COLO829 (cell line): ENCODE data around the gene CBFA2T2.
"Not testable (repeated sequence)": the region's sequence is repeated elsewhere in the genome, so short reads cannot be mapped to it uniquely, and the experiment has no call there.

ENCODE experiments used
- DNase-seq: peaks from one replicate; pipeline ENCODE4 v3.0.0; 2012; ENCODE audit warnings: low spot score

Gene CBFA2T2

GRCh38 chr20:33490023-33490933 lies at the start of gene CBFA2T2:
Gene CBFA2T2 (plus strand): TSS chr20:33490096. CDS start chr20:33490268, 172 bp downstream.
- peak; percentile 50 for DNase-seq

- not testable (repeated sequence) for DNase-seq
These were observed 49.3 kb upstream of the CBFA2T2 start for GRCh38 chr20:33440562-33440961.

GRCh38 chr20:33441142-33441955 lies 48.5 kb upstream of the CBFA2T2 start:
- no peak for DNase-seq

- no peak for DNase-seq
These were observed 47.5 kb upstream of the CBFA2T2 start for GRCh38 chr20:33442136-33443005.

- DNase-seq = no peak
These were observed 46.8 kb upstream of the CBFA2T2 start for GRCh38 chr20:33443006-33443511.

GRCh38 chr20:33443512-33444239 lies 46.2 kb upstream of the CBFA2T2 start, which contains the start of gene SNTA1:
Gene SNTA1 (minus strand): TSS chr20:33443763. CDS start chr20:33443620, 143 bp downstream.
- peak; percentile 98 for DNase-seq

GRCh38 chr20:33444797-33445560 lies 44.9 kb upstream of the CBFA2T2 start:
- DNase-seq = no peak

- DNase-seq = no peak
These were observed 43.8 kb upstream of the CBFA2T2 start for GRCh38 chr20:33445881-33446625.

- peak; percentile 64 for DNase-seq
These were observed 39.0 kb upstream of the CBFA2T2 start for GRCh38 chr20:33450867-33451266.

- peak; percentile 75 for DNase-seq
These were observed 32.8 kb upstream of the CBFA2T2 start for GRCh38 chr20:33456916-33457642.

- DNase-seq = no peak
These were observed 30.3 kb upstream of the CBFA2T2 start for GRCh38 chr20:33459599-33459998.

GRCh38 chr20:33460711-33461110 lies 29.2 kb upstream of the CBFA2T2 start:
- no peak for DNase-seq

GRCh38 chr20:33463332-33464101 lies 26.4 kb upstream of the CBFA2T2 start:
- DNase-seq = no peak

- not testable (repeated sequence) for DNase-seq
These were observed 25.1 kb upstream of the CBFA2T2 start for GRCh38 chr20:33464759-33465158.

- DNase-seq = peak; percentile 70
These were observed 24.2 kb upstream of the CBFA2T2 start for GRCh38 chr20:33465481-33466302.

- no peak for DNase-seq
These were observed 23.6 kb upstream of the CBFA2T2 start for GRCh38 chr20:33466303-33466646.

GRCh38 chr20:33470457-33470856 lies 19.4 kb upstream of the CBFA2T2 start:
- no peak for DNase-seq
